Activated naive CD8-positive, alpha-beta T cell treated with anti-CD3 and anti-CD28 coated beads, Interleukin-2, amount 10 ng/mL, durations not matched to agents 7 days and 5 days (primary cell): ENCODE data around the gene NAMPT. TPM values are rescaled to one million over a fixed set of nuclear protein-coding genes. Genes with fewer than 3 reads are reported as not detected.
"Not testable (repeated sequence)": the region's sequence is repeated elsewhere in the genome, so short reads cannot be mapped to it uniquely, and the experiment has no call there.

Source experiments
- ATAC-seq: fragments of 150-1000 bp; cut with Tn5 transposase; one replicate; pipeline ENCODE4 v1.10.0; 2021; ENCODE audit warnings: low read depth, moderate library complexity
- POLR2A ChIA-PET: fragments of 350-600 bp; sonication (Branson Sonifier 250); formaldehyde crosslinking; loops from one replicate; lab custom pipeline; 2021; ENCODE audit warnings: antibody characterized with exemption; lab: Charles Lee
- DNase-seq: peaks from one replicate; pipeline ENCODE4 v3.0.0; 2021
- H3K27ac Mint-ChIP-seq: one replicate; pipeline ENCODE4 v1.8.0; 2022; ENCODE audit warnings: mild to moderate bottlenecking, mixed read lengths
- H3K27me3 Mint-ChIP-seq: one replicate; pipeline ENCODE4 v1.8.0; 2022; ENCODE audit warnings: mild to moderate bottlenecking, moderate library complexity, mixed read lengths
- H3K36me3 Mint-ChIP-seq: one replicate; pipeline ENCODE4 v1.8.0; 2021; ENCODE audit warnings: mild to moderate bottlenecking, mixed read lengths
- H3K4me1 Mint-ChIP-seq: one replicate; pipeline ENCODE4 v1.8.0; 2021; ENCODE audit warnings: mixed read lengths
- H3K4me3 Mint-ChIP-seq: one replicate; pipeline ENCODE4 v1.8.0; 2022; ENCODE audit warnings: mild to moderate bottlenecking, moderate library complexity, mixed read lengths
- H3K9me3 Mint-ChIP-seq: one replicate; pipeline ENCODE4 v1.8.0; 2021; ENCODE audit warnings: mixed read lengths
- total RNA-seq, 2 experiments: library from RNA; stranded (reverse); gene quantifications; one replicate each; pipeline ENCODE4 v1.2.3, GENCODE V29; 2021

NAMPT gene
- total RNA-seq, 2 experiments from 2014 or later: 63.8 to 65.7 TPM

- POLR2A ChIA-PET: no interaction called here
- peaks cover 5% of the 10 kb centered on the region for H3K9me3 Mint-ChIP-seq
- peaks cover 7% of the 10 kb centered on the region for H3K27me3 Mint-ChIP-seq
- H3K4me3 Mint-ChIP-seq: no peak overlapping the region
- DNase-seq (no peak), ATAC-seq (no peak)
- no peak overlapping the region for H3K27ac Mint-ChIP-seq
- H3K4me1 Mint-ChIP-seq: no peaks in the 10 kb centered on the region
- peaks cover 6% of the 10 kb centered on the region for H3K36me3 Mint-ChIP-seq
These were observed 30.1 kb upstream of the NAMPT start for GRCh38 chr7:106314875-106315274.

DNA sequence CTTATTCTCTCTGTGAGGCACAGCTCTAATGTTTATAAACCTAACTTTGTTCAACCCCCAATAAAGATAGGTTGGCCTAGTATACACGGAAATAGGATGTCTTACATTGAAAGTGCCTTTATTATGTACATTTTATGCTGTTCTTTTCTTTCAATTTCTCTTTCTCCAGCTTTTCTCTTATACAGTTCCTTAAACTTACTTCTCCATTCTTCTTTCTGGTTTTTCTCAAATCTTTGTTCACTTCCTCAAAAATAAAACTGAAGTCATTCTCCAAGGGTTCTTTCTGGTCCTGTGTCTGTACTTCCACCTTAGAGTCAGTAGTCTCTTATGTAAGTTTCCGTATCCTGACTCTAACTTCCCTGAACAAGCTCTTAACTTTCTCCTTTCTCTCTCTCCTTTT lies 29.2 kb upstream of the NAMPT start:
- peaks cover 7% of the 10 kb centered on the region for H3K27me3 Mint-ChIP-seq
- peaks cover 6% of the 10 kb centered on the region for H3K9me3 Mint-ChIP-seq
- no peak overlapping the region for H3K27ac Mint-ChIP-seq
- H3K4me1 Mint-ChIP-seq: no peaks in the 10 kb centered on the region
- ATAC-seq (no peak), DNase-seq (no peak)
- peaks cover 6% of the 10 kb centered on the region for H3K36me3 Mint-ChIP-seq
- no peak overlapping the region for H3K4me3 Mint-ChIP-seq
- POLR2A ChIA-PET: no interaction called here

GRCh38 chr7:106313456-106313901 lies 28.7 kb upstream of the NAMPT start:
- H3K36me3 Mint-ChIP-seq: peaks cover 6% of the 10 kb centered on the region
- ATAC-seq: no peak
- H3K4me3 Mint-ChIP-seq: no peak overlapping the region
- H3K27ac Mint-ChIP-seq: no peak overlapping the region
- POLR2A ChIA-PET: no interaction called here
- no peak for DNase-seq
- H3K27me3 Mint-ChIP-seq: peaks cover 4% of the 10 kb centered on the region
- H3K4me1 Mint-ChIP-seq: no peaks in the 10 kb centered on the region
- H3K9me3 Mint-ChIP-seq: peaks cover 6% of the 10 kb centered on the region

GRCh38 chr7:106312906-106313305 lies 28.1 kb upstream of the NAMPT start:
- Mint-ChIP-seq H3K27ac (no peak overlapping the region), H3K36me3 (peaks cover 6% of the 10 kb centered on the region), H3K27me3 (peaks cover under 1% of the 10 kb centered on the region), H3K9me3 (peaks cover 6% of the 10 kb centered on the region), H3K4me1 (no peaks in the 10 kb centered on the region), H3K4me3 (no peak overlapping the region)
- ATAC-seq (no peak), DNase-seq (no peak)
- POLR2A ChIA-PET: no interaction called here

GRCh38 chr7:106312099-106312871 lies 27.5 kb upstream of the NAMPT start:
- POLR2A ChIA-PET: no interaction called here
- Mint-ChIP-seq H3K27me3 (no peaks in the 10 kb centered on the region), H3K4me3 (no peak overlapping the region), H3K4me1 (no peaks in the 10 kb centered on the region), H3K9me3 (peaks cover 6% of the 10 kb centered on the region), H3K27ac (no peak overlapping the region), H3K36me3 (peaks cover 6% of the 10 kb centered on the region)
- DNase-seq (no peak), ATAC-seq (no peak)

- no peak overlapping the region for H3K4me3 Mint-ChIP-seq
- H3K4me1 Mint-ChIP-seq: no peaks in the 10 kb centered on the region
- H3K27me3 Mint-ChIP-seq: no peaks in the 10 kb centered on the region
- POLR2A ChIA-PET: no interaction called here
- ATAC-seq: no peak
- H3K36me3 Mint-ChIP-seq: peaks cover 6% of the 10 kb centered on the region
- DNase-seq: no peak
- H3K27ac Mint-ChIP-seq: no peak overlapping the region
- peaks cover 7% of the 10 kb centered on the region for H3K9me3 Mint-ChIP-seq
These were observed 24.6 kb upstream of the NAMPT start for GRCh38 chr7:106309362-106309761.

GRCh38 chr7:106306256-106306655 lies 21.5 kb upstream of the NAMPT start:
- H3K27me3 Mint-ChIP-seq: peaks cover 8% of the 10 kb centered on the region
- no peaks in the 10 kb centered on the region for H3K4me1 Mint-ChIP-seq
- H3K27ac Mint-ChIP-seq: no peak overlapping the region
- POLR2A ChIA-PET: no interaction called here
- H3K36me3 Mint-ChIP-seq: peaks cover 2% of the 10 kb centered on the region
- H3K9me3 Mint-ChIP-seq: peaks cover 14% of the 10 kb centered on the region
- no peak for DNase-seq
- no peak overlapping the region for H3K4me3 Mint-ChIP-seq
- no peak for ATAC-seq

DNA sequence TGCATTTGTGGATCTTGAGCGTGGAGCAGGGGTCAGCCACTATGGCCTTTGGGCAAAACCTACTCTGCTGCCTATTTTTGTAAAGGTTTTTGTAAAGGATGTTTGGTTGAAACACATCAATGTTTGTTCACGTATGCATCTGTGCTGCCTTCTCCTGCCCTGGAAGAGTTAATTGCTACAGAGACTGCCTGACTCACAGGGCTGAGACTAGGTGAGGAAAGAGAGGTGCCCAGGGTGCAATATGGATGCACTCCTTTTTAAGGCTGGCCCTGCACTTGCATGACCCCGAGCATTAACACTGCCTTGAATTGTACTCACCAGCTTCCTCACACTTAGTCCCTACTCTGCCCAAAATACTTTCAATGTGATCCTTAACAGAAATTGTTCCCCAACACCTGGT lies 20.9 kb upstream of the NAMPT start:
- Mint-ChIP-seq H3K4me1 (no peaks in the 10 kb centered on the region), H3K36me3 (peaks cover 2% of the 10 kb centered on the region), H3K4me3 (no peak overlapping the region), H3K27me3 (peaks cover 13% of the 10 kb centered on the region), H3K27ac (no peak overlapping the region), H3K9me3 (peaks cover 19% of the 10 kb centered on the region)
- ATAC-seq (no peak), DNase-seq (no peak)
- POLR2A ChIA-PET: no interaction called here

DNA sequence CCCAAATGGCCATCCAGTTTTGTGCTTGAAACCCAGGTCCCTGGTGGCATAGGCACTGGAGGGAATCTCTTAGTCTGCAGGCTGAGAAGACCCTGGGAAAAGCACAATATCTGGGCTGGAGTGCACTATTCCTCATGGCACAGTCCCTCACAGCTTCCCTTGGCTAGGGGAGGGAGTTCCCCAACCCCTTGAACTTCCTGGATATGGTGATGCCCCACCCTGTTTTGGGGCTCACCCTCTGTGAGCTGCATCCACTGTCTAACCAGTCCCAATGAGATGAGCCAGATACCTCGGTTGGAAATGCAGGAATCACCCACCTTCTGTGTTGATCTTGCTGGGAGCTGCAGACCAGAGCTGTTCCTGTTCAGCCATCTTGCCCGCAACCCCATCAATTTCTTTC lies 19.8 kb upstream of the NAMPT start:
- Mint-ChIP-seq H3K9me3 (peaks cover 17% of the 10 kb centered on the region), H3K27me3 (peaks cover 13% of the 10 kb centered on the region), H3K36me3 (peaks cover 2% of the 10 kb centered on the region), H3K4me1 (no peaks in the 10 kb centered on the region), H3K4me3 (no peak overlapping the region), H3K27ac (no peak overlapping the region)
- DNase-seq (no peak), ATAC-seq (no peak)
- POLR2A ChIA-PET: no interaction called here

DNA sequence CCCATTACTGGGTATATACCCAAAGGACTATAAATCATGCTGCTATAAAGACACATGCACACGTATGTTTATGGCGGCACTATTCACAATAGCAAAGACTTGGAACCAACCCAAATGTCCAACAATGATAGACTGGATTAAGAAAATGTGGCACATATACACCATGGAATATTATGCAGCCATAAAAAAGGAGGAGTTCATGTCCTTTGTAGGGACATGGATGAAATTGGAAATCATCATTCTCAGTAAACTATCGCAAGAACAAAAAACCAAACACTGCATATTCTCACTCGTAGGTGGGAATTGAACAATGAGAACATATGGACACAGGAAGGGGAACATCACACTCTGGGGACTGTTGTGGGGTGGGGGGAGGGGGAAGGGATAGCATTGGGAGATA lies 13.8 kb upstream of the NAMPT start:
- H3K36me3 Mint-ChIP-seq: not testable (repeated sequence)

DNA sequence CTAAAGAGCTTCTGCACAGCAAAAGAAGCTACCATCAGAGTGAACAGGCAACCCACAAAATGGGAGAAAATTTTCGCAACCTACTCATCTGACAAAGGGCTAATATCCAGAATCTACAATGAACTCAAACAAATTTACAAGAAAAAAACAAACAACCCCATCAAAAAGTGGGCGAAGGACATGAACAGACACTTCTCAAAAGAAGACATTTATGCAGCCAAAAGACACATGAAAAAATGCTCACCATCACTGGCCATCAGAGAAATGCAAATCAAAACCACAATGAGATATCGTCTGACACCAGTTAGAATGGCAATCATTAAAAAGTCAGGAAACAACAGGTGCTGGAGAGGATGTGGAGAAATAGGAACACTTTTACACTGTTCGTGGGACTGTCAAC lies 13.4 kb upstream of the NAMPT start:
- Mint-ChIP-seq H3K27me3 (peaks cover 11% of the 10 kb centered on the region), H3K9me3 (peaks cover 18% of the 10 kb centered on the region)
- POLR2A ChIA-PET, ATAC-seq, DNase-seq, H3K4me1 Mint-ChIP-seq, H3K4me3 Mint-ChIP-seq, H3K27ac Mint-ChIP-seq, H3K36me3 Mint-ChIP-seq: not testable (repeated sequence)

More for the DNA sequence above, 13.8 kb upstream of the NAMPT start:
- Mint-ChIP-seq H3K27me3 (peaks cover 13% of the 10 kb centered on the region), H3K9me3 (peaks cover 20% of the 10 kb centered on the region)
- ATAC-seq, DNase-seq, H3K4me1 Mint-ChIP-seq, POLR2A ChIA-PET, H3K27ac Mint-ChIP-seq, H3K4me3 Mint-ChIP-seq: not testable (repeated sequence)

GRCh38 chr7:106294334-106294733 lies 9.6 kb upstream of the NAMPT start:
- ATAC-seq (no peak), DNase-seq (no peak)
- H3K36me3 Mint-ChIP-seq: peaks cover 2% of the 10 kb centered on the region
- no peak overlapping the region for H3K27ac Mint-ChIP-seq
- H3K9me3 Mint-ChIP-seq: peaks cover 4% of the 10 kb centered on the region
- no peaks in the 10 kb centered on the region for H3K27me3 Mint-ChIP-seq
- H3K4me1 Mint-ChIP-seq: peaks cover 4% of the 10 kb centered on the region
- POLR2A ChIA-PET: interaction anchor here (1.1 kb wide), 1 partner anchor 10 kb away, joined by 3 read pairs; the partner anchor contains the start of gene NAMPT
- no peak overlapping the region for H3K4me3 Mint-ChIP-seq

DNA sequence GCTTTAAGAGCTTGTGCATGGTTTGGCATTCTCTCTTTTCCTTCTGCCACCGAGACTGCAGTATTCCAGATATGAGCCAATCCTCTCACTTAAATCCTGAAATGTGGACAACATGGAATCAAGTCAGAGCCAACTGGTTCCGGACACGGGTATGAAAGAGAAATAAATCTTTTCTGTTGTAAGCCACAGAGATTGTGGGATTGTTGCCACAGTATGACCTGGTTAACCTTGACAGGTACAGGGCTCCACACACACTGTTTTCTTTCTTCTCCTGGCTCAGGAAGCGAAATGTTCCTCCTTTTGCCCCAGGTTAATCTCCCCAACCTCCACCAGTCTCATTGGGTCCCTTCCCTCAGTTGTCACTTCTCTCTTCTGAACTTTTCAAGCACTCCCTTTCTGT lies 6.5 kb upstream of the NAMPT start:
- Mint-ChIP-seq H3K27me3 (no peaks in the 10 kb centered on the region), H3K27ac (no peak overlapping the region), H3K9me3 (peaks cover 2% of the 10 kb centered on the region), H3K36me3 (peaks cover 2% of the 10 kb centered on the region), H3K4me1 (peaks cover 4% of the 10 kb centered on the region), H3K4me3 (no peak overlapping the region)
- ATAC-seq: no peak
- DNase-seq: no peak
- POLR2A ChIA-PET: no interaction called here

GRCh38 chr7:106290319-106290718 lies 5.5 kb upstream of the NAMPT start:
- Mint-ChIP-seq H3K4me1 (peaks cover 14% of the 10 kb centered on the region), H3K27ac (no peak overlapping the region), H3K9me3 (peaks cover 2% of the 10 kb centered on the region), H3K27me3 (no peaks in the 10 kb centered on the region), H3K36me3 (peaks cover 4% of the 10 kb centered on the region), H3K4me3 (no peak overlapping the region)
- DNase-seq: no peak
- no peak for ATAC-seq
- POLR2A ChIA-PET: no interaction called here
